GM10847 (cell line): ENCODE measurements around the gene ALDOB.

Experiments used
- POLR2A ChIP-seq: IDR thresholded peaks from 2 replicates; pipeline ENCODE4 v1.6.1; 2011; ENCODE audit not compliant: insufficient read length; ENCODE audit errors: extremely low read depth

ALDOB gene

DNA sequence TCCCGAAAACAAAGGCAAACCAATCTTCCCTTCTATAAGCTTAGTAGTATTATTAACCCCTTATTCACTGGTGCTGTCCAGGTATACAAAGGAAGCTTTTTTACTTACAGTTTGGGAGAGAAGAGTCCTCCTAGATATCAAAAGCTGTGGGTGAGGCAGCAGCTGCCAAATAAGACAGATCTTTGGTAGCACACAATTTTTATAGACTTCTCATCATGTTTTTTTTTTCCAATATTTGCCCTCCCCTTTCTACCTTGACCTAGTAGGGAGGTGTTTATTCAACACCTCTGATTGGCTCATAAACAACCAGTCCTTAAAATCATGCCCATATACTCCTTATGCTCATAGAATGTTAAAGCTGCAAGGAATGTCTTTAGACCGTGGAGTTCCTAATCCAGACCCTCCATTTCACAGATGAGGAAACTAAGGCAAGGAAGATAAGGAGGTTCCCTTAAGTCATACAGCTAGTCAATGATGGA lies at the start of gene ALDOB:
ALDOB (minus strand) TSS at position 174 of the 479 bp plus-strand sequence. CDS start 4,887 bp downstream, outside the sequence.
- no peak for TF ChIP-seq POLR2A

DNA sequence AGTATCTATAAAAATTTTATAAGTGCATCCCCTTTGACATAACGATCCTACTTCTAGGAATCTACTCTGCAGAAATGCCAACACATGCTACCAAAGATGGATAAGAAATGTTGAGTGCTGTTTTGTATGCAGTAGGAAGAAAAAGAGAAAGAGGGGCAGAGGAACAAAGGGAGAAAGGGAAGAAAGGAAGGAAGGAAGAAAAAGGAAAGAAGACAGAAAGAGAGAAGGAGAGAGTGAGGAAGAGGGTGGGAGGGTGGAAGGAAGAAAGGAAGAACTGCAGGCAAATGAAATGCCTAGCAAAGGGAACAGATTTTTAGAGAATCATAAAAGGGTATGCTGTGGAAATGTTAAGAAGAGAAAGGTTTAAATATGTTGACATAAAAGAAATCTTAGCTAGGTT lies 48.5 kb upstream of the ALDOB start:
- no peak for TF ChIP-seq POLR2A

GRCh38 chr9:101481261-101481660 lies 45.7 kb upstream of the ALDOB start:
- no peak for TF ChIP-seq POLR2A

- TF ChIP-seq POLR2A: no peak
Measured at GRCh38 chr9:101480386-101480785, 44.8 kb upstream of the ALDOB start.

- no peak for TF ChIP-seq POLR2A
Measured at GRCh38 chr9:101479338-101480030, 43.9 kb upstream of the ALDOB start.

DNA sequence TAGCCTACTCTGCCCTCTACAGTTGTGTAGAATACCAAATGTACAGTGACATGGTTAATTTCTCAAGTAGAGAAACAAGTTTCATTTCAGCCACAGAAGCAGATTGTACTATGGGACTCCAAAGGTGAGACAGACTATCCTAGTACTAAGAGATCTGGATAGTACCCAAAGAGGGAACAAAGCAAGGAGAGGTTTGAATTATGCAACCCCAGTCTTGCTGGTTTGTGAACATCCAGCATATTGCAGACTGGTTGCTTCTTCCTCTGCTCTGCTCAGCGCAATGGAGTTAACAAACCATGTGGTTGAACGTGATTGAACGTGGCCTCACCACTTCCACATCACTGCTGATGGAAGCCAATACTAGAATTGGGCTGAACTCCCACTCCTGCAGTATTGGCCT lies 43.3 kb upstream of the ALDOB start:
- TF ChIP-seq POLR2A: no peak

DNA sequence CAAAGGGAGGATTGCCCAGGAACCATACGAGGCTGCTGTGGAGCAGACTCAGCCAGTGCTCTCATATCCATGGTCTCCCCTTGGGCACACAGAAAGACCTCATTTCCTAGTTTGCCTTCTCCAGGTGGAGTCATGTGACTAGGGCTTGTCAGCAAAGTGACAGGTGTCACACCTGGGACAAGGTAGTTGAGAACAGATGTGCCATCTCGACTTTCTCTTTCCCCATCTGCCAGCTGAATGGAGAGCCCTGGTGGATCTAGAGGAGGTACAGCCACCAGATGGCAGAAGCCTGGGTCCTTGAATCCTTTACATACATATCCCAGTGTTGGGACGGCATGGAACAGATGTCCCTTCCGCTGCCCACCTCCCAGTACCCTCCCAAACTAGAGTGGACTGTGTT lies 42.9 kb upstream of the ALDOB start:
- no peak for TF ChIP-seq POLR2A

DNA sequence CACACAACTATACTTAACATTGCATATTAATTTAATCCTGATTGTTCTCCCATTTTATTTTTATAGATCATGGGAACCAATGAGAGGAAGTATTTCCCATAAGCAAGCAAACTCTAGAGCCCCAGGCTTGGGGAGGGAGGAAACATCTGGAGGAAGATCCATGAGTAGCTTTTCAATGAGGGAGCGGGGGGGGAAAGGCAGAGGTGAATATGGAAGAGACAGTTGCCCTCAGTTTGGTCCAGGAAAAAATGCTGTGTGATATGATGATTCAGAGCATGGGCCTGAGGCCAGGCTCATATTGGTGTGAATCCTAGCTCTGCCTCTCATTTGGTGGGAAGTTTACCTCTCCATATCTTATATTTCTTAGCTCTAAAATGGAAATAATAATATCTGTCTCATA lies 42.2 kb upstream of the ALDOB start:
- TF ChIP-seq POLR2A: no peak

- no peak for TF ChIP-seq POLR2A
Measured at GRCh38 chr9:101477214-101477613, 41.6 kb upstream of the ALDOB start.

- no peak for TF ChIP-seq POLR2A
Measured at GRCh38 chr9:101476576-101477208, 41.1 kb upstream of the ALDOB start.

DNA sequence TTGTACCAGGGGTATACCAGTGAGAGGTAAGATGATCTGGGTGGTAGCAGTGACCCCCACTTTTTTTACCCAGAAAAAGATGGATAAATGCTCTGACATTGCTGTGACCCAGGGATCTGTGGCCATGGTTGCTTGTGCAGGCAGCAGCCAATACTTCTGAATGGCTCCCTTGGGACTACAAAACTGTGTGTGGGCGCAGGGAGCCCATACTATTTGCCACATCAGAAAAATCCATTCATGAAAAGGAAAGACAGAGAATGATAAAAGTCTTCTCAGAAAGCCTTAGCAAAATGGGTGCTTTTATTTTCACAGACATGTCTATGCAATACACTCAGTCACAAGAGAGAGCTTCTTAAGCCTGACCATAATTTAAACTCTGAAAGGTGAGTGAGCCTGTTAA lies 37.3 kb upstream of the ALDOB start:
- no peak for TF ChIP-seq POLR2A

GRCh38 chr9:101470929-101471328 lies 35.4 kb upstream of the ALDOB start:
- TF ChIP-seq POLR2A: no peak

DNA sequence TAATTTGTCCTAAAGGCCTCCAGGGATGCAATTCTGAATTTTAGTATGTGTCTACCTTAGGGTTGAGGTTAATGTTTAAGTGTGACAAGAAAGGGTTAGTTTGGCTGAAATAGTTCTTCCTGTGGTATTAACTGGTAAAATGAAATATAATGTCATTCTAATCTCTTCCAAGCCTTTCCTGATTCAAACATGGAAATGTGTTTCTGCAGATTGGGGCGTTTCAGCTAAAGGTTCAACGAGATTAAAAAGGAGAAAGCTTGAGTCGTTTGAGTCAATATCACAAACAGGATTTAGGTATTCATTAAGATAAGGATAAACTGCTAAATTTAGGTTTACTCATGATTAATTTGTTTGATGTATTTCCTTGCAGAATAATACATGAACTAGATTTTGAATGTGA lies 34.4 kb upstream of the ALDOB start:
- no peak for TF ChIP-seq POLR2A

DNA sequence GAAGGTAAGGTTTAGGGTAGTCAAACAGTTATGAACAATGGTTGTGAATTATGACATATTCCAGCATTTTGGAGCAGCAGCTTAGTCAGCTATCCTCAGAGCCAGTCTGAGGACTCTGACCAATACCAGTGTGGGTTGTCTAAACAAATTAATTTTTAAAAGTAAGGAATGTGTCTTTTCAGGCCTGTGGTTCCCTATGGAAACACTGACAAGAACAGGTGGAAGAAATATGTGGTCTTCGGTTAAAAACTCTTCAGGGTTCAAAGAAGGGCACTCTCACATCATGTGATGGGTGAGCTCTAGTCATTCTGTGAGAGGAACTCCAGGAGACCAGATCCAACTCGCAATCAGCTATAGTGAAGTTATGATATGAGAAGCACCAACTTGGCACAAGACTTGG lies 33.5 kb upstream of the ALDOB start:
- no peak for TF ChIP-seq POLR2A

DNA sequence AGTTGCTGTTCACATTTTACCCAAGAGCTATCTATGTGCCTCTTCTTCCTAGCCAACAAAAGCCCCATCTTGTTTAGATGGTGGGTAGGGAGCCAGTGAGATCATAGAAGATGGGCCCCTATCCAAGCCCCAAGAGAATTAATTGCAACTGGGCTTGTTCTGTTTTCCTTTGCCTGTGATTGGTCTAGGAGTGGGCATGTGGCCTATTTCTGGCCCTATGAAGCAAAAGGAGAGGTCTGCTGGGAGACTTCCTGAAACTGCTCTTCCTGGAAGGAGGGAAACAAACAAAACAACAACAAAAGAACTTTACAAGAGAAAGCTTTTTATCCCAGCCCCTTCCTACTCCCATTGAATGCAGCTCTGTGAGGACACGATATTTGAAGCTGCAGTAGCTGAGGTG lies 32.5 kb upstream of the ALDOB start:
- no peak for TF ChIP-seq POLR2A

GRCh38 chr9:101467690-101468089 lies 32.1 kb upstream of the ALDOB start:
- TF ChIP-seq POLR2A: no peak

DNA sequence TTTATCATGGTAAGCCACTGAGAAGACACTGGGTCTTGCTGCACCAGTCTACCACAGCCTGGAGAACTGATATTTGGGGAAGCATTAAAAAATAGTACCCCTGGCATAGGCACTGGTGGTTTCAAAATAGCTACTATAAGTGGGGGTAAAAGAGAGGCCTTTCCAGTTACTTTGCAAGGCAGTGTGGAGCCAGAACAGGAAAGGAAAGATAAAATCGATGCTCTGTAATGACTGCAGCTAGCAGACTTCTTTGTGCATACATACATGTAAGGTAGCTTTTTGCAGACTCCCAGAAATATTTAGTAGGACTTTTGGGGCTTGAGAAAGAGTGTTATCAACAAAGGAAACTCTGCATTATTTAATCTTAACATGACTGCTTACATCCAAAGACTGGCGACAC lies 31.3 kb upstream of the ALDOB start:
- no peak for TF ChIP-seq POLR2A
